Osteoblast (primary cell): ENCODE data around the gene LRP2. TPM values are rescaled to one million over a fixed set of nuclear protein-coding genes. Genes with fewer than 3 reads are reported as not detected.

Source experiments
- DNase-seq: peaks from one replicate; pipeline ENCODE4 v3.0.0; 2011; ENCODE audit warnings: low spot score, mixed read lengths; ENCODE audit not compliant: insufficient read length; ENCODE audit errors: missing footprints
- H2AFZ ChIP-seq: 2 replicates; pipeline ENCODE4 v1.6.0; 2011; ENCODE audit warnings: mild to moderate bottlenecking, low read length
- H3K27ac ChIP-seq: 2 replicates; pipeline ENCODE4 v1.5.1; 2011; ENCODE audit warnings: mild to moderate bottlenecking, low read depth, low read length, moderate library complexity
- H3K27me3 ChIP-seq: 2 replicates; pipeline ENCODE4 v1.6.0; 2012; ENCODE audit warnings: mild to moderate bottlenecking, control low read depth, inconsistent platforms, low read length, moderate library complexity; ENCODE audit not compliant: insufficient read depth
- H3K36me3 ChIP-seq: 2 replicates; pipeline ENCODE4 v1.5.1; 2011; ENCODE audit warnings: mild to moderate bottlenecking, low read length, control low read depth, moderate library complexity; ENCODE audit not compliant: insufficient read depth
- H3K4me1 ChIP-seq: 2 replicates; pipeline ENCODE4 v1.5.1; 2011; ENCODE audit warnings: mild to moderate bottlenecking, low read length, control low read depth, moderate library complexity; ENCODE audit not compliant: insufficient read depth
- H3K4me2 ChIP-seq: 2 replicates; pipeline ENCODE4 v1.6.0; 2011; ENCODE audit warnings: mild to moderate bottlenecking, low read length; ENCODE audit not compliant: insufficient read depth
- H3K4me3 ChIP-seq: fragments of 200-600 bp; sonication (generic); 3 replicates; pipeline ENCODE4 v1.5.1; 2012; ENCODE audit warnings: mild to moderate bottlenecking, low read length, inconsistent platforms; ENCODE audit not compliant: insufficient read depth
- H3K79me2 ChIP-seq: 2 replicates; pipeline ENCODE4 v1.6.0; 2012; ENCODE audit warnings: mild to moderate bottlenecking, low read length, control low read depth, inconsistent platforms; ENCODE audit not compliant: insufficient read depth
- H3K9me3 ChIP-seq: 2 replicates; pipeline ENCODE4 v1.5.1; 2011; ENCODE audit warnings: low read depth, low read length, control low read depth
- H4K20me1 ChIP-seq: 2 replicates; pipeline ENCODE4 v1.6.0; 2012; ENCODE audit warnings: mild to moderate bottlenecking, low read length, control low read depth; ENCODE audit not compliant: insufficient read depth
- CTCF ChIP-seq: IDR thresholded peaks from 2 replicates; pipeline ENCODE4 v1.5.1; 2011; ENCODE audit warnings: mild to moderate bottlenecking, low read depth, low read length, moderate library complexity; ENCODE audit errors: extremely low read depth
- total RNA-seq: library from RNA; depleted of rRNA; stranded (reverse); fragments of >200 nt; gene quantifications from 2 replicates; pipeline ENCODE4 v1.2.3, GENCODE V29; 2012

LRP2 gene
- total RNA-seq, 1 donor = not detected

GRCh38 chr2:169178804-169179390 lies 183.4 kb downstream of the LRP2 start:
- Histone ChIP-seq H3K27ac (no peak overlapping the region), H3K79me2 (no peaks in the 10 kb centered on the region), H3K27me3 (no peaks in the 10 kb centered on the region), H3K4me1 (no peaks in the 10 kb centered on the region), H3K9me3 (no peaks in the 10 kb centered on the region), H2AFZ (no peak overlapping the region), H3K36me3 (no peaks in the 10 kb centered on the region), H3K4me3 (no peak overlapping the region), H4K20me1 (no peaks in the 10 kb centered on the region), H3K4me2 (no peak overlapping the region)
- TF ChIP-seq CTCF = no peak
- peak; percentile 48 for DNase-seq

GRCh38 chr2:169178364-169178763 lies 184.0 kb downstream of the LRP2 start:
- no peaks in the 10 kb centered on the region for H3K79me2 ChIP-seq
- no peak for DNase-seq
- no peak for TF ChIP-seq CTCF
- H3K4me1 ChIP-seq = no peaks in the 10 kb centered on the region
- H3K4me3 ChIP-seq = no peak overlapping the region
- no peak overlapping the region for H3K27ac ChIP-seq
- no peak overlapping the region for H2AFZ ChIP-seq
- H3K27me3 ChIP-seq = no peaks in the 10 kb centered on the region
- H3K36me3 ChIP-seq = no peaks in the 10 kb centered on the region
- no peaks in the 10 kb centered on the region for H3K9me3 ChIP-seq
- no peaks in the 10 kb centered on the region for H4K20me1 ChIP-seq
- H3K4me2 ChIP-seq = no peak overlapping the region

GRCh38 chr2:169175112-169175511 lies 187.2 kb downstream of the LRP2 start:
- H3K4me1 ChIP-seq = no peaks in the 10 kb centered on the region
- H3K79me2 ChIP-seq = no peaks in the 10 kb centered on the region
- no peak overlapping the region for H3K4me3 ChIP-seq
- H3K27me3 ChIP-seq = no peaks in the 10 kb centered on the region
- H3K27ac ChIP-seq = no peak overlapping the region
- no peak for DNase-seq
- H2AFZ ChIP-seq = no peak overlapping the region
- H3K4me2 ChIP-seq = no peak overlapping the region
- H4K20me1 ChIP-seq = no peaks in the 10 kb centered on the region
- no peak for TF ChIP-seq CTCF
- H3K36me3 ChIP-seq = no peaks in the 10 kb centered on the region
- no peaks in the 10 kb centered on the region for H3K9me3 ChIP-seq

GRCh38 chr2:169173876-169174275 lies 188.5 kb downstream of the LRP2 start:
- Histone ChIP-seq H2AFZ (no peak overlapping the region), H3K4me3 (no peak overlapping the region), H3K4me2 (no peak overlapping the region), H3K9me3 (no peaks in the 10 kb centered on the region), H4K20me1 (no peaks in the 10 kb centered on the region), H3K4me1 (no peaks in the 10 kb centered on the region), H3K27me3 (no peaks in the 10 kb centered on the region), H3K27ac (no peak overlapping the region), H3K79me2 (no peaks in the 10 kb centered on the region), H3K36me3 (no peaks in the 10 kb centered on the region)
- no peak for TF ChIP-seq CTCF
- no peak for DNase-seq
